NT2/D1 (cell line): ENCODE data around the gene UNC93A.
"Not testable (repeated sequence)": the region's sequence is repeated elsewhere in the genome, so short reads cannot be mapped to it uniquely, and the experiment has no call there.

Experiments
- SUZ12 ChIP-seq: IDR thresholded peaks from 2 replicates; pipeline ENCODE4 v1.6.1; 2011; ENCODE audit not compliant: insufficient read length, insufficient read depth; ENCODE audit errors: extremely low read depth
- YY1 ChIP-seq: IDR thresholded peaks from 2 replicates; pipeline ENCODE4 v1.6.1; 2011; ENCODE audit not compliant: insufficient read length, insufficient read depth
- ZNF274 ChIP-seq: IDR thresholded peaks from 2 replicates; pipeline ENCODE4 v1.6.1; 2011; ENCODE audit warnings: mild to moderate bottlenecking, low read depth, low read length

DNA sequence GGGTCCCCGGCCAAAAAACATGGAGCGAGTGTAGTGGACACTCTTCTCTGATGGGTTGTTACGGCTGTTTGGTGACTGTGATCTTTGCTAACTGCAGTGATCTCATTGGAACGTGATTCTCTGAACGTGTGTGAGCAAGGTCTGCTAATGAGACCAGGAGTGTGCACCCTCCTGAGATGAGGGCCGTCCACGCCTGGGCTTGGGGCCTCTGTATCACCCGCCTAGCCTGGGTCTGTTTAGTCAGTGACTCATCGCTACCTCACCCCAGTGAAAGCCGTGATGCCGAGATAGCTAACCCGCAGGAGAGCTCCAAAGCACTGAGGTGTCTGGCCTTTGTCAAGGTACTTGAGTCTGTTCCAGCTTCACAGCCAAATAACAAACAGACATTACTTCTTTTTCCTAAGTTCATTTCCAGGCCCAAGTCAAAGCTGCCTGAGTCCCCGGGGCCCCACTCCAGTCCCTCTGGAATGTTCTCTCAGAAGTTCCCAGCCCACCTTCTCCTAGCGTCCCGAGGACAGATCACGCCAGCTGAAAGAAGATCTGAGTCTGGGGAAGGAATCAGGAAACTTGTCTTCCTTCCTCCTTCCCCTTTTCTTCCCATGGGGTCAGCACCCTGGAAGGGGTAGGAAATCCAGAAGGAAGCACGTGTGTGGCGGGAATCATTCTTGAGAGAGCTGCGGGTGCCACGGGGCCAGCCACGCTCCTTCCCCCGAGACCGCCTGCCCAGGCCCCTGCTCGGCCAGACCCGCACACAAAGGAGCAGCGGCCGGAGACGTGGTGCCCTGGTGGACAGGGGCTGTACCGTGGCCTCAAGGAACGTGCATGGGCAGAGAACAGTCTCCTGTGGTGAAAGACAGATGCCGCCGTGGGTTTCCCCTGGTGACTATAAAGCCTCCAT, 29.0 kb downstream of the UNC93A start:
- not testable (repeated sequence) for TF ChIP-seq YY1, ZNF274, SUZ12
